TTC549 (cell line): Measurements from ENCODE around the gene CLPSL2.

Source experiments
- FAIRE-seq: peaks from 2 replicates; lab custom pipeline; 2012; peaks lifted over from hg19 to GRCh38; lab: Jason Lieb, UNC

CLPSL2 gene

GRCh38 chr6:35747877-35748276 is 28.5 kb upstream of the CLPSL2 start:
- FAIRE-seq = no peak

GRCh38 chr6:35750557-35750956 is 25.8 kb upstream of the CLPSL2 start:
- FAIRE-seq = no peak

- no peak for FAIRE-seq
These were observed 24.8 kb upstream of the CLPSL2 start for GRCh38 chr6:35751594-35751993.

- FAIRE-seq = no peak
These were observed 24.1 kb upstream of the CLPSL2 start for GRCh38 chr6:35752330-35752729.

DNA sequence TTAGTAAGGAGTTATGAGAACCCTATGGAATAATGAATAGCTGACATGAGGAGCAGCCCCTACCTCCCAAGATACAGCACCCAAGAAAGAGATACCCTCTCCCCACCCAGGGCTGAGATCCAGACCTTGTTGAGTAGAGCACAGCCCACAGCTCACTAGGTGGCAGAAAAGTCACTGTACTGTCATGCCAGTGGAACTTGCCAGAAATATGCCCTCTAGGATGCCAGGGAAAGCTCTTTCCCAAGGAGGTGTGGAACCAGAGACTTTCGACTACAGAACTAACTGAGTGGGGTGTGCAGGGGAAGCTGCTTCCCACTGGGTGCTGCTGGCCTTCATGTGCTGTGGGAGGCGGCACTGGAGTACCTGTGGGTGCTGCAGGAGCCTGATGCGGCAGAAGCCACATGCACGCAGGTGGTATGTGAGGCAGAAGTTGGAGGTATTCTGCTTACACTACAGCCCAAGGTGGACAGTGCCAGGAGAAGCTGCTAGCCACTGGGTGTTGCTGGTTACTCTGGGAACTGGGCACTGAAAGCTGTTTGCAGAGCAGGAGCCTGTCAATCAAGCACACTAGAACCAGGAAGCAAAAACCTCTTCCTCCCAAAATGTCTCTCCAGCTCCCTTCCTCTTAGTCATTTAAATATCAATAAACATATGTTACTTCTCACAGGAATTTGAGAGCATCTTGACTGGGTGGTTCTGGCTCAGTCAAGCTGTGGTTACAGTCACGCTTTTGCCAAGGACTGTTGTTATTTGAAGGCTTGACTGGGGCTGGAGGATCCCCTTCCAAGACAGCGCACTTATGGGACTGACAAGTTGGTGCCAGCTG is 21.7 kb upstream of the CLPSL2 start:
- FAIRE-seq = no peak

GRCh38 chr6:35755278-35755924 is 21.0 kb upstream of the CLPSL2 start:
- no peak for FAIRE-seq

DNA sequence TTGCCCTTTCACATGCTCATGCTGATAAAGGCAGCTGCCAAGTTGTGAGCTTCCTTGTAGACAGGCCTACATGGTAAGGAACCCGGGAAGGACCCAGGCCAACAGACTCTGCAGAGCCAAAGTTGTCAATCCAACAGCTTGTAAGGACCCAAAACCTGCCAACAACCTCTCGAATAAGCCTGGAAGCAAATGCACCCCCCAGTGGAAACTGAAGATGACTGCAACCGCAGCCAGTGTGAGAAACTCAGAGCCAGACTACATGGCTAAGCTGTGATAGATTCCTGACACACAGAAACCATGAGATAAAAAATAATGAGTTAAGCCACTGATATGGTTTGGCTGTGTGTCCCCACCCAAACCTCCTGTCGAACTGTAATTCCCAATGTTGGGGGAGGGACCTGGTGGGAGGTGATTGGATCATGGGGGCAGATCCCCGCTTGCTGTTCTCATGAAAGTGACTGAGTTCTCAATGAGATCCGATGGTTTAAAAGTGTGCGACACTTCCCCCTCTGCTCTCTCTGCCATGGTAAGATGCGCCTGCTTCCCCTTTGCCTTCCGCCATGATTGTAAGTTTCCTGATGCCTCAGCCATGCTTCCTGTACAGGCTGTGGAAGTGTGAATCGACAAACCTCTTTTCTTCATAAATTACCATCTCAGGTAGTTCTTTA is 18.8 kb upstream of the CLPSL2 start:
- FAIRE-seq = no peak

GRCh38 chr6:35759426-35759825 is 17.0 kb upstream of the CLPSL2 start:
- no peak for FAIRE-seq

DNA sequence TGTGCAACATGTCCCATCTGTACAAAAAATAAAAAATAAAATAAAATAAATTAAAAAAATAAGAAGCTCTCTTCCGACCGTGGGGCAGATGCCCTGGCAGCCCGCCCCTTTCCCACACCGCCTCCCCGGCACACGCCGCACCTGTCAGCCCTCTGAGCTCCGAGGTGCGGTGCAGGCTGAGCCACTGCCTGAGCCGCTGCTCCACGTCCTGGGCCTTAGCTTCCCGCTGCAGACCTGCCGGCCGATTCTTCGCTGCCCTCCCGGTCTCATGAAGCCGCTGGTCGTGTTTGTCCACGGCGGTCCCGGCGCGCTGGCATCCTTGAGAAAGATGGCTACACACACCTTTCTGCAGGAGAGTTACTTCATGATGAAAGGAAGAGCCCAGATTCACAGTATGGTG is 10.7 kb upstream of the CLPSL2 start:
- FAIRE-seq = no peak

GRCh38 chr6:35769211-35769610 is 7.2 kb upstream of the CLPSL2 start:
- no peak for FAIRE-seq

DNA sequence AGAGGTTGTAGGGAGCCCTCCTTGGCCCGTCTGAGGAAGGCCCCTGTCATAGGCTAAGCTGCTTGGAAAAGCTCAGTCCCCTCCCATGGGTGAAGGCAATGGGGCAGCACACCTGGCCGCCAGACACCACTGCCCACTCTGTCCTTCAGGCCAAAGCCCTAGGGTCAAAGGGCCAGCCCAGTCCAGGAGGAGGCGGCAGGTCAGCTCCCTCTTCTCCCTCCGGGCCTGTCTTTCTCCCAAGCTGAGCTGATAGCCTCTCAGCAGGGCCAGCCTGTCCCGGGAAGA is 5.1 kb upstream of the CLPSL2 start:
- no peak for FAIRE-seq

GRCh38 chr6:35774116-35774794 is 2.1 kb upstream of the CLPSL2 start:
- no peak for FAIRE-seq

- no peak for FAIRE-seq
These were observed 1.4 kb upstream of the CLPSL2 start for GRCh38 chr6:35775031-35775430.

DNA sequence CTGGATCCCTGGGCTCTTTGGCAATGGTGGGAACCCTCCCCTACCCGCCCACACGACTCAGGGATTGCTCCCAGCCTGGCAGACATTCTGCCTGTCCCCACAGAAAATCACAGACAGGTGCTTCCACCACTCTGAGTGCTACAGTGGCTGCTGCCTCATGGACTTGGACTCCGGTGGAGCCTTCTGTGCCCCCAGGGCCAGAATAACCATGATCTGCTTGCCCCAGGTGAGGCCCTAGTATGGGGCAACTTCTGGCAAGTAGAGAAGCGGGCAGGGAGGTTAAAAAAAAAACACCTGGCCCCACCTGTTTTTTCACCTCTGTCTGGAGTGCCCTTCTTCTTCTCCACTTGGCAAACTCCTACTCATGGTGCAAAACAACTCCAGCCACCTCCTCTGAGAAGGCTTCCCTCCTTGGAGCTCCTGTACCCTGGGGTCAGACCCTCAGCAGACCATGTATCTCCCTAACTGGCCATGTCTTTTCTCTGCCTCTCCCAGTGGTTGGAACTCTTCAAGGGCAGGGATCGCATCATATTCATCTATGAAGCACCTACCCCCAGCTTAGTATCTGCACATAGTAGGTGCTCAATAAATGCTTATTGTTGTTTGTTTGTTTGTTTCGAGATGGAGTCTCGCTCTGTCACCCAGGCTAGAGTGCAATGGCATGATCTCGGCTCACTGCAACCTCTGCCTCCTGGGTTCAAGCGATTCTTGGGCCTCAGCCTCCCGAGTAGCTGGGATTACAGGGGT is 1.1 kb downstream of the CLPSL2 start:
- no peak for FAIRE-seq

DNA sequence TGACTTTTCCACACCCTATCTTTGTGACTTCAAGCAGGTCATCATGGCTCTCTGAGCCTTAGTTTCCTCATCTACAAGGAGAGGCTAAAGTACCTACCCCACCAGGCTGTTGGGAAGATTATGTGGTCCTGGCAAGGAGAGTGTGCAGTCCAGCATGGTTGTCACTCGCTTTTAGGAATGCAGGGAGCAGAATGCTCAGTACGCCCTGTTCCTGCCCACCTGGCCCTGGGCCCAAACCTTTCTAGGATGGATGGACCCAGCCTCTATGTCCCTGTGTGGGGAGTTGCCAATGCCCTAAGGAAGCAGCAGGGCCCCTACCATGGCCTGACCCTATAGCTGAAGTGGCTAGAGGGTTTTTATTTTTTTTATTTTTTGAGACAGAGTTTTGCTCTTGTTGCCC is 2.0 kb downstream of the CLPSL2 start:
- FAIRE-seq = no peak

- FAIRE-seq = no peak
These were observed 4.3 kb downstream of the CLPSL2 start, which contains the start of gene CLPSL1 for GRCh38 chr6:35780719-35781118. CLPSL1 (plus strand) TSS chr6:35781019; CDS start chr6:35781111, 92 bp downstream.

GRCh38 chr6:35781290-35781689 is 4.9 kb downstream of the CLPSL2 start:
- FAIRE-seq = no peak

GRCh38 chr6:35782424-35782823 is 6.0 kb downstream of the CLPSL2 start:
- FAIRE-seq = no peak

DNA sequence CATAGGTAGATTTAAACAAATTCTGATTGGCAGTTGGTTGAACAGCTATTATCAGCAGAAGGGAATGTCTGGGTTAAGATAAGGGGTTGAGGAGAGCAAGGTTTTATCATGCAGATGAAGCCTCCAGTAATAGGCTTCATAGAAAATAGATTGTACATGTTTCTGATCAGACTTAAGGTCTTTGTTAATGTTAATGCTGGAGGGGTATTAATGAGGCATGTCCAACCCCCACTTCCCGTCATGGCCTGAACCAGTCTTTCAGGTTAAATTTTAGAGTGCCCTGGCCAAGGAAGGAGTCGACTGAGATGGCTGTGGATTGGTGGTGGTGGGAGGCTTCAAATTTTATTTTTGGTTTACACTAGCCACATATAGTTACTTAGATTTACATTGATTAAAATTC is 7.8 kb downstream of the CLPSL2 start:
- no peak for FAIRE-seq

DNA sequence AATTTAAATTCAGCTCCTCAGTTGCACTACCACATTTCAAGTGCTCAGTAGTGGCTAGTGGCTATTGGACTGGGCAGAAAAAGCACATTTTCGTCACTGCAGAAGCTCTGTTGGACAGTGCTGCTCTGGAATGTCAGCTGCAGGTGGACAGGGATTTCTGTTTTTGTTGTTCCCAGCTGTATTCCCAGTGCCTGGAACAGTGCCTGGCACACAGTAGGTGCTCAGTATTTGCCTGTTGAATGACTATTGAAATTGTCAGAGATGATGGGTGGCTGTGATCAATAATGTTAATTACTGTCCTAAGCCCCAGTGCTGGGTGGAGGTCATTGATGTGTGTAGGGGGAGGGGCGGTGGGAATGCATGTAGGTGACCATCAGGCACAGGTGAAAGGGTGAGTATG is 9.9 kb downstream of the CLPSL2 start:
- FAIRE-seq = no peak

DNA sequence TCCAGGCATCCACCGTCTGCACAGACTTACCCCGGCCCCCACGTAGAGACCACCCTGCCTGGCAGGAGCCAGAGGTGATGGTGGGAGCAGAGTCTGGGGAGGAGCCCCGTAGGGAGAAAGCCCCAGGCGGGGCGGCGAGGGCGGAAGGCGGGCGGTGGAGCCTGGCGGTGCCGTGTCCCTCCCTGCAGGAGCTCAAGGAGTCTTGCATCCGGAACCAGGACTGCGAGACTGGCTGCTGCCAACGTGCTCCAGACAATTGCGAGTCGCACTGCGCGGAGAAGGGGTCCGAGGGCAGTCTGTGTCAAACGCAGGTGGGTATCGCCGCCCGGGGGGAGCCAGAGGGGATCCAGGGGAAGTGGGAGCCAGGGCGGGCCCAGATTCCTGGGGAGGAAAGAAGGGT is 10.4 kb downstream of the CLPSL2 start:
- no peak for FAIRE-seq
